H1 (cell line): Measurements from ENCODE around the gene CREBL2. TPM values are rescaled to one million over a fixed set of nuclear protein-coding genes. Genes with fewer than 3 reads are reported as not detected.

Experiments
- CHD7 ChIP-seq: fragments of 300-600 bp; sonication (generic); IDR thresholded peaks from 2 replicates; pipeline ENCODE4 v1.7.1; 2012; ENCODE audit warnings: low read length, moderate library complexity, mild to moderate bottlenecking, inconsistent platforms; ENCODE audit not compliant: insufficient replicate concordance
- NRF1 ChIP-seq: IDR thresholded peaks from 2 replicates; pipeline ENCODE4 v1.6.1; 2011; ENCODE audit warnings: mild to moderate bottlenecking, low read depth, low read length, improper control_type of control experiment
- SAP30 ChIP-seq: fragments of 300-600 bp; sonication (generic); IDR thresholded peaks from 2 replicates; pipeline ENCODE4 v1.7.1; 2012; ENCODE audit warnings: low read length, moderate library complexity, mild to moderate bottlenecking, inconsistent platforms; ENCODE audit not compliant: insufficient read depth, insufficient replicate concordance
- TCF12 ChIP-seq: IDR thresholded peaks from 2 replicates; pipeline ENCODE4 v1.6.1; 2011; ENCODE audit warnings: low read depth, mild to moderate bottlenecking, low read length
- polyA plus RNA-seq, 7 experiments: library from polyadenylated mRNA; depleted of rRNA in 3 of 7; stranded (reverse) in 5 of 7; unstranded in 2 of 7; fragments of >200 nt in 5 of 7; fragments of 200-250 nt in 2 of 7; gene quantifications; 1 replicate in 5 of 7; 2 replicates in 1 of 7; 4 replicates in 1 of 7; pipeline versions ENCODE4 v1.2.1 to v1.2.3, GENCODE V29; 2011 to 2013; ENCODE audit warnings: missing spikeins in 2 of 7, mixed read lengths in 2 of 7
- total RNA-seq: library from RNA; stranded (reverse); fragmentation: NEBNext Ultra II Directional; extraction: Animal tissue kit (Norgen Biotek cat#: 25700); gene quantifications from 2 replicates; pipeline ENCODE4 v1.2.1, GENCODE V29; 2021

Gene CREBL2
- total and polyA plus RNA-seq, 2 of the 8 experiments (the other 6 are each of a cell fraction or from before 2014, with no cell fraction given): 9.8 to 18.3 TPM

GRCh38 chr12:12606781-12607589 lies 4.7 kb upstream of the CREBL2 start (continued):
- no peak for TF ChIP-seq CHD7
- no peak for TF ChIP-seq SAP30
- no peak for TF ChIP-seq NRF1
- TF ChIP-seq TCF12: no peak
